ENCODE measurements around the gene SLC1A5.
"Not testable (repeated sequence)": the region's sequence is repeated elsewhere in the genome, so short reads cannot be mapped to it uniquely, and the experiment has no call there.

The SLC1A5 gene

DNA sequence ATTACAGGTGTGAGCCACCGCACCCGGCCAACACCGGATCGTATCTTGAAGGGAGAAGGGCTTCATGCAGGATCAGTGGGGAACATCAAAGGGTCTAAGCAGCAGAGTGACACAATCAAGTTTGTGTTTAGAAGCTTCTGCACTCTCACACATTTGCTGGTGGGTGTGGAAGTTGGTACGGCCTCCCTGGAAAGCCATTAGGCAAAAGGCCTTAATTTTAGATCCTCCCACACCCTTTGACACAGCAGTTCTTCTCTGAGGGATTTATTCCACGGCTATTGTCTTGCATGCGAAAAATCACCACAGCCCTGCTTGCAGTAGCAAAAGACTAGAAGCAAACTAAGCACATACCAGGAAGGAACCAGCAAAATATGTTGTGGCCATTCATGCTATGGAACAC lies 18.3 kb upstream of the SLC1A5 start:
- no peaks in the 10 kb centered on the region for H3K4me1 ChIP-seq (ENCODE audit: low read length)
- H2AFZ ChIP-seq (ENCODE audit: low read length): no peak overlapping the region
- no peaks in the 10 kb centered on the region for H3K27me3 ChIP-seq (replicated peaks; ENCODE audit: insufficient read depth, low read length)
- DNase-seq: no peak
- no peaks in the 10 kb centered on the region for H3K36me3 ChIP-seq (replicated peaks; ENCODE audit: insufficient read depth, low read length)
- no peaks in the 10 kb centered on the region for H3K9me3 ChIP-seq (replicated peaks; ENCODE audit: insufficient read depth, low read length)
- H3K9ac ChIP-seq (ENCODE audit: low read length): no peak overlapping the region
- no peak for TF ChIP-seq EZH2 (optimal IDR thresholded peaks at IDR 0.05; ENCODE audit: low read depth, low read length)
- TF ChIP-seq, protein P1, sequence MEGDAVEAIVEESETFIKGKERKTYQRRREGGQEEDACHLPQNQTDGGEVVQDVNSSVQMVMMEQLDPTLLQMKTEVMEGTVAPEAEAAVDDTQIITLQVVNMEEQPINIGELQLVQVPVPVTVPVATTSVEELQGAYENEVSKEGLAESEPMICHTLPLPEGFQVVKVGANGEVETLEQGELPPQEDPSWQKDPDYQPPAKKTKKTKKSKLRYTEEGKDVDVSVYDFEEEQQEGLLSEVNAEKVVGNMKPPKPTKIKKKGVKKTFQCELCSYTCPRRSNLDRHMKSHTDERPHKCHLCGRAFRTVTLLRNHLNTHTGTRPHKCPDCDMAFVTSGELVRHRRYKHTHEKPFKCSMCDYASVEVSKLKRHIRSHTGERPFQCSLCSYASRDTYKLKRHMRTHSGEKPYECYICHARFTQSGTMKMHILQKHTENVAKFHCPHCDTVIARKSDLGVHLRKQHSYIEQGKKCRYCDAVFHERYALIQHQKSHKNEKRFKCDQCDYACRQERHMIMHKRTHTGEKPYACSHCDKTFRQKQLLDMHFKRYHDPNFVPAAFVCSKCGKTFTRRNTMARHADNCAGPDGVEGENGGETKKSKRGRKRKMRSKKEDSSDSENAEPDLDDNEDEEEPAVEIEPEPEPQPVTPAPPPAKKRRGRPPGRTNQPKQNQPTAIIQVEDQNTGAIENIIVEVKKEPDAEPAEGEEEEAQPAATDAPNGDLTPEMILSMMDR (IDR thresholded peaks at IDR 0.05; ENCODE audit: low read length): no peak
- no peak for TF ChIP-seq EZH2phosphoT487 (IDR thresholded peaks at IDR 0.05; ENCODE audit: low read length)
- H3K4me2 ChIP-seq (ENCODE audit: low read depth, low read length): no peak overlapping the region
- H4K20me1 ChIP-seq (ENCODE audit: insufficient read depth, low read length): no peaks in the 10 kb centered on the region
- no peaks in the 10 kb centered on the region for H3K9me2 ChIP-seq (replicated peaks; ENCODE audit: insufficient read depth, low read length)
- H3K4me3 ChIP-seq (ENCODE audit: low read length): no peak overlapping the region
- no peaks in the 10 kb centered on the region for H3K79me2 ChIP-seq (ENCODE audit: low read length)
- no peaks in the 10 kb centered on the region for H3F3A ChIP-seq (ENCODE audit: insufficient read depth, low read length)
- no peak overlapping the region for H3K27ac ChIP-seq (ENCODE audit: low read length)

DNA sequence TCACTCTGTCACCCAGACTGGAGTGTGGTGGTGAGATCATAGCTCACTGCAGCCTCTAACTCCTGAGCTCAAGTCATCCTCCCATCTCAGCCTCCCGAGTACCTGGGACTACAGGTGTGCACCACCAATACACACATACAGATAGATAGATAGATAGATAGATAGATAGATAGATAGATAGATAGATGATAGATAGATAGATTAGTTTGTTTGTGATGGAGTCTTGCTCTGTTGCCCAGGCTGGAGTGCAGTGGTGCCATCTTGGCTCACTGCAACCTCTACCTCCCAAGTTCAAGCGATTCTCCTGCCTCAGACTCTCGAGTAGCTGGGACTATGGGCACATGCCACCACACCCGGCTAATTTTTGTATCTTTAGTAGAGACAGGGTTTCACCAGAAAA lies 16.0 kb upstream of the SLC1A5 start:
- H3K9me2 ChIP-seq (replicated peaks; ENCODE audit: insufficient read depth, low read length); H3K4me1 ChIP-seq (ENCODE audit: low read length); H2AFZ ChIP-seq (ENCODE audit: low read length); H3F3A ChIP-seq (ENCODE audit: insufficient read depth, low read length); H4K20me1 ChIP-seq (ENCODE audit: insufficient read depth, low read length); DNase-seq; H3K79me2 ChIP-seq (ENCODE audit: low read length); H3K27ac ChIP-seq (ENCODE audit: low read length); H3K9ac ChIP-seq (ENCODE audit: low read length); H3K4me3 ChIP-seq (ENCODE audit: low read length); H3K36me3 ChIP-seq (replicated peaks; ENCODE audit: insufficient read depth, low read length); H3K9me3 ChIP-seq (replicated peaks; ENCODE audit: insufficient read depth, low read length); H3K27me3 ChIP-seq (replicated peaks; ENCODE audit: insufficient read depth, low read length); H3K4me2 ChIP-seq (ENCODE audit: low read depth, low read length): not testable (repeated sequence)

DNA sequence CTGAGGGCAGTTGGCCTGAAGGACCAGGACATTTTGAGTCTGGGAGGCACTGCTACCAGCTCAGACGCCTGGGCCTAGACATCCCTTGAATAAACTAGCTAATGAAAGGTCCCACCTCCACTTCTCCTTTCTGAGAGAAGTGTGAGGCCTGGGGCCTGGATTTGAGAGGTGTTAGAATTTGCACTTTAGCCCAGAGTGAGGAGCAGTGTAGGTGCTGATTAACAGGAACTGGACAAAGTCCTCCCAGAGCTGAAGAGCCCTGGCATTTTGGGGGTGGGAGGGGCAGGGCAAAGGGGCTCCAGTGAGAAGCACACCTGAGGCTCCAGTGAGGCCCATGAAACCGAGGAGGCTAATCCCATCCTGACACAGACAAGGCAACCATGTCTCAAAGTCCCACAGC lies 15.2 kb upstream of the SLC1A5 start:
- H3K9ac ChIP-seq (ENCODE audit: low read length): no peak overlapping the region

DNA sequence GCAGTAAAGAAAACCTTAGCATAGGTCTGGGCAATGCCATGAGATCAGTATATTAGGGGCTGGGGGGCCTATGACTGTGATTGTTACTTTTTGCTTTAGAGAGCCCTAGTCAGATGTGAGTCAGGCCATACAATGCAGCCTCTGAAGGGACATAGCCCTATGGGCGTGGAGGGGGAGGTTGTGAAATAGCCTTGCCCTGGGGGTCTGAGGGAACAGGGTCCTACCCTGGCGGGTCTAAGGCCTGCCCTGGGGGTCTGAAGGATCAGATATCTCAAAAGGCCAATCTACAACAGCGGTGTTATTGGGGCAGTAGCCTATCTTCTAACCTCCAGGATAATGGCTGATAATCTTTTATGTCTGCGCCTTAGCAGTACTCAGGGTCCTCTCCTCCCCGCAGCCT lies 13.8 kb upstream of the SLC1A5 start:
- TF ChIP-seq, protein P1 (IDR thresholded peaks at IDR 0.05; ENCODE audit: low read length): no peak
- no peak for TF ChIP-seq EZH2phosphoT487 (IDR thresholded peaks at IDR 0.05; ENCODE audit: low read length)
- TF ChIP-seq EZH2 (optimal IDR thresholded peaks at IDR 0.05; ENCODE audit: low read depth, low read length): no peak
- H3K4me2 ChIP-seq (ENCODE audit: low read depth, low read length): no peak overlapping the region
- H3F3A ChIP-seq (ENCODE audit: insufficient read depth, low read length): no peaks in the 10 kb centered on the region

More for the DNA sequence above, 15.2 kb upstream of the SLC1A5 start:
- Histone ChIP-seq H3K27ac (ENCODE audit: low read length) (no peak overlapping the region), H3F3A (ENCODE audit: insufficient read depth, low read length) (no peaks in the 10 kb centered on the region), H3K9me3 (replicated peaks; ENCODE audit: insufficient read depth, low read length) (no peaks in the 10 kb centered on the region), H3K9me2 (replicated peaks; ENCODE audit: insufficient read depth, low read length) (no peaks in the 10 kb centered on the region), H2AFZ (ENCODE audit: low read length) (no peak overlapping the region), H4K20me1 (ENCODE audit: insufficient read depth, low read length) (no peaks in the 10 kb centered on the region), H3K79me2 (ENCODE audit: low read length) (no peaks in the 10 kb centered on the region), H3K4me3 (ENCODE audit: low read length) (no peak overlapping the region), H3K36me3 (replicated peaks; ENCODE audit: insufficient read depth, low read length) (no peaks in the 10 kb centered on the region), H3K27me3 (replicated peaks; ENCODE audit: insufficient read depth, low read length) (no peaks in the 10 kb centered on the region), H3K4me2 (ENCODE audit: low read depth, low read length) (no peak overlapping the region), H3K4me1 (ENCODE audit: low read length) (no peaks in the 10 kb centered on the region)
- TF ChIP-seq EZH2 (optimal IDR thresholded peaks at IDR 0.05; ENCODE audit: low read depth, low read length): no peak
- TF ChIP-seq, protein P1 (IDR thresholded peaks at IDR 0.05; ENCODE audit: low read length): no peak
- no peak for TF ChIP-seq EZH2phosphoT487 (IDR thresholded peaks at IDR 0.05; ENCODE audit: low read length)
- no peak for DNase-seq

More for the DNA sequence above, 13.8 kb upstream of the SLC1A5 start:
- no peaks in the 10 kb centered on the region for H3K9me2 ChIP-seq (replicated peaks; ENCODE audit: insufficient read depth, low read length)
- no peaks in the 10 kb centered on the region for H3K36me3 ChIP-seq (replicated peaks; ENCODE audit: insufficient read depth, low read length)
- H3K4me3 ChIP-seq (ENCODE audit: low read length): no peak overlapping the region
- H4K20me1 ChIP-seq (ENCODE audit: insufficient read depth, low read length): no peaks in the 10 kb centered on the region
- no peaks in the 10 kb centered on the region for H3K79me2 ChIP-seq (ENCODE audit: low read length)
- no peak for DNase-seq
- no peaks in the 10 kb centered on the region for H3K27me3 ChIP-seq (replicated peaks; ENCODE audit: insufficient read depth, low read length)
- H3K9ac ChIP-seq (ENCODE audit: low read length): no peak overlapping the region
- H3K9me3 ChIP-seq (replicated peaks; ENCODE audit: insufficient read depth, low read length): no peaks in the 10 kb centered on the region
- no peak overlapping the region for H2AFZ ChIP-seq (ENCODE audit: low read length)
- H3K27ac ChIP-seq (ENCODE audit: low read length): no peak overlapping the region
- H3K4me1 ChIP-seq (ENCODE audit: low read length): no peaks in the 10 kb centered on the region

Measured in MM.1S (cell line).